Subcutaneous adipose tissue (tissue), 4 donors: Measurements from ENCODE around the gene SKAP1. TPM values are rescaled to one million over a fixed set of nuclear protein-coding genes. Genes with fewer than 3 reads are reported as not detected.

ENCODE experiments used
- small RNA-seq: library from RNA; depleted of rRNA; stranded (forward); fragments of <200 nt; gene quantifications from one replicate; pipeline ENCODE3, GENCODE V24; 2016
- total RNA-seq, 4 donors: library from RNA; depleted of rRNA; stranded (reverse); fragments of >200 nt; gene quantifications; one replicate each; pipeline ENCODE4 v1.1.0, GENCODE V29; 2016

Gene SKAP1
- total RNA-seq, 4 donors from 2014 or later = 2.5 to 3.9 (median 3.1) TPM; not detected in 1

Small RNAs within 50 kb of the gene (small RNA-seq; reads per million reads assigned to genes)
- not detected for gene MIR1203
- gene RF00012 = not detected
- 0.49 reads per million for gene RF00019
- not detected for gene RNU6-1152P
- gene RNU6-1201P = not detected

Other genes with a start within 250 kb of the SKAP1 start
- gene HOXB1, start 100.8 kb upstream of the SKAP1 start, total RNA-seq = not detected
- gene HOXB2, start 114.9 kb upstream of the SKAP1 start, total RNA-seq = 10 to 100 TPM; 12.1 to 21.1 (median 13.7) TPM
- gene HOXB4, start 148.1 kb upstream of the SKAP1 start, total RNA-seq = 1 to 10 TPM in 3 of 4 donors, under 1 TPM in 1; 0.98 to 2.8 (median 2.0) TPM
- gene HOXB3, start 160.0 kb upstream of the SKAP1 start, total RNA-seq = 10 to 100 TPM in 1 of 4 donors, 1 to 10 TPM in 3; 4.0 to 12.4 (median 4.9) TPM
- under 1 TPM; 0.22 to 0.51 (median 0.35) TPM for gene HOXB5, start 163.6 kb upstream of the SKAP1 start, total RNA-seq
- 10 to 100 TPM in 2 of 4 donors, 1 to 10 TPM in 2; 4.8 to 12.1 (median 8.9) TPM for gene HOXB6, start 174.8 kb upstream of the SKAP1 start, total RNA-seq
- 10 to 100 TPM in 1 of 4 donors, 1 to 10 TPM in 3; 2.3 to 11.1 (median 5.2) TPM for gene HOXB7, start 180.8 kb upstream of the SKAP1 start, total RNA-seq
- under 1 TPM in 1 of 4 donors, not detected in 3; 0.75 TPM for gene HOXB8, start 185.1 kb upstream of the SKAP1 start, total RNA-seq
- under 1 TPM in 2 of 4 donors, not detected in 2; 0.17 to 0.38 TPM for gene HOXB9, start 196.1 kb upstream of the SKAP1 start, total RNA-seq